WTC11 (cell line): ENCODE measurements around the gene UGT2B7.

Experiments
- ATF6 ChIP-seq: sonication (generic); formaldehyde crosslinking; IDR thresholded peaks from 2 replicates; pipeline ENCODE4 v1.8.1; 2023; ENCODE audit warnings: mild to moderate bottlenecking, missing genetic modification reagents
- CDX4 ChIP-seq: fragments of 250-450 bp; sonication (Bioruptor Pico); IDR thresholded peaks from 2 replicates; pipeline ENCODE4 v1.9.0; 2021; ENCODE audit warnings: moderate library complexity, mild to moderate bottlenecking, inconsistent platforms, borderline replicate concordance
- CTCF ChIP-seq: fragments of 200-600 bp; IDR thresholded peaks from 2 replicates; pipeline ENCODE4 v1.8.0; 2022; ENCODE audit warnings: antibody characterized with exemption
- E2F4 ChIP-seq: sonication (generic); formaldehyde crosslinking; IDR thresholded peaks from 2 replicates; pipeline ENCODE4 v1.8.1; 2022; ENCODE audit warnings: low read depth, mild to moderate bottlenecking, moderate library complexity, missing genetic modification reagents, borderline replicate concordance
- FOXP1 ChIP-seq: sonication (generic); formaldehyde crosslinking; IDR thresholded peaks from 2 replicates; pipeline ENCODE4 v1.8.0; 2022; ENCODE audit warnings: missing genetic modification reagents, mild to moderate bottlenecking, moderate library complexity, borderline replicate concordance
- KAT7 ChIP-seq: sonication (generic); formaldehyde crosslinking; IDR thresholded peaks from 2 replicates; pipeline ENCODE4 v1.8.1; 2023; ENCODE audit warnings: missing genetic modification reagents, mild to moderate bottlenecking, borderline replicate concordance
- USF1 ChIP-seq: sonication (generic); formaldehyde crosslinking; IDR thresholded peaks from 2 replicates; pipeline ENCODE4 v1.8.0; 2022; ENCODE audit warnings: mild to moderate bottlenecking, missing genetic modification reagents
- ZBTB21 ChIP-seq: sonication (generic); formaldehyde crosslinking; IDR thresholded peaks from 2 replicates; pipeline ENCODE4 v1.8.1; 2023; ENCODE audit warnings: mild to moderate bottlenecking, missing genetic modification reagents, borderline replicate concordance
- ZNF263 ChIP-seq: sonication (generic); formaldehyde crosslinking; IDR thresholded peaks from 2 replicates; pipeline ENCODE4 v1.8.1; 2022; ENCODE audit warnings: low read depth, mild to moderate bottlenecking, moderate library complexity, missing genetic modification reagents
- ZNF317 ChIP-seq: sonication (generic); formaldehyde crosslinking; IDR thresholded peaks from 2 replicates; pipeline ENCODE4 v1.8.1; 2023; ENCODE audit warnings: low read depth, mild to moderate bottlenecking, moderate library complexity, missing genetic modification reagents, borderline replicate concordance
- ZNF512 ChIP-seq: sonication (generic); formaldehyde crosslinking; IDR thresholded peaks from 2 replicates; pipeline ENCODE4 v1.8.1; 2022; ENCODE audit warnings: missing genetic modification reagents, borderline replicate concordance

- no peak for TF ChIP-seq FOXP1 (CRISPR knock-in tag)
- no peak for TF ChIP-seq CTCF
- no peak for TF ChIP-seq ZNF317
- no peak for TF ChIP-seq ZNF263 (CRISPR knock-in tag)
- no peak for TF ChIP-seq USF1 (CRISPR knock-in tag)
- TF ChIP-seq ZNF512 (CRISPR knock-in tag): no peak
- no peak for TF ChIP-seq CDX4 (CRISPR knock-in tag)
- no peak for TF ChIP-seq ATF6
- TF ChIP-seq E2F4: no peak
- TF ChIP-seq ZBTB21 (CRISPR knock-in tag): no peak
- TF ChIP-seq KAT7 (CRISPR knock-in tag): no peak
These were observed 38.2 kb downstream of the UGT2B7 start for GRCh38 chr4:69134471-69134870.
